IPS-NIHi11 (cell line): ENCODE results near the gene PAPSS2.
"Not testable (repeated sequence)": the region's sequence is repeated elsewhere in the genome, so short reads cannot be mapped to it uniquely, and the experiment has no call there.

Experiments used
- DNase-seq: peaks from one replicate; pipeline ENCODE4 v3.0.0; 2012; ENCODE audit warnings: mixed read lengths, low spot score

The PAPSS2 gene

DNA sequence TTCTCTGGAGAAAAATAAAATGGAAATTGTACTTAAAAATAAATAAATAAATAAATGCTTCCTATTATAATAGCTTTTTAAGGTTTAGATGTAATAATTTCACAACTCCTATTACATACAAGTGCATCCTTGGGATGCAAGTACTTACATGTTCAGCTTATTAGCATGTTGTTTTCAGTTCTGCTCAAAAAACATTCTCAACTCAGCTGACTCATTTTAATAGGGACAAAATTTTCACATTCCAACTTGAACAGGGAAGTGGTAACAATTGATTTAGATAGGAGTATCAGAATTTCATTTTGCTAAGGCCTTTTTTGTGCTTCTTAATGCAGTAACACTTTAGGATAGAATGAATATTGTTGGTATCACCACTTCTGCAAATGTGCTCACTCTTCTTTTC is 16.7 kb upstream of the PAPSS2 start:
- no peak for DNase-seq

GRCh38 chr10:87643920-87644319 is 15.8 kb upstream of the PAPSS2 start:
- no peak for DNase-seq

DNA sequence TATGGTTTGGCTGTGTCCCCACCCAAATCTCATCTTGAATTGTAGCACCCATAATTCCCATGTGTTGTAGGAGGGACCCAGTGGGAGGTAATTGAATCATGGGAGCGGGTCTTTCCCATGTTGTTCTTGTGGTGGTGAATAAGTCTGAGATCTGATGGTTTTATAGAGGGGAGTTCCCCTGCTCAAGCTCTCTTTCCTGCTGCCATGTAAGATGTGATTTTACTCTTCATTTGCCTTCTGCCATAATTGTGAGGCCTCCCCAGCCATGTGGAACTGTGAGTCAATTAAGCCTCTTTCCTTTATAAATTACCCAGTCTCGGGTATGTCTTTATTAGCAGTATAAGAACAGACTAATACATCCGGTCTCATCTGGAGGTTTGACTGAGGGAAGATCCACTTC is 15.2 kb upstream of the PAPSS2 start:
- not testable (repeated sequence) for DNase-seq

DNA sequence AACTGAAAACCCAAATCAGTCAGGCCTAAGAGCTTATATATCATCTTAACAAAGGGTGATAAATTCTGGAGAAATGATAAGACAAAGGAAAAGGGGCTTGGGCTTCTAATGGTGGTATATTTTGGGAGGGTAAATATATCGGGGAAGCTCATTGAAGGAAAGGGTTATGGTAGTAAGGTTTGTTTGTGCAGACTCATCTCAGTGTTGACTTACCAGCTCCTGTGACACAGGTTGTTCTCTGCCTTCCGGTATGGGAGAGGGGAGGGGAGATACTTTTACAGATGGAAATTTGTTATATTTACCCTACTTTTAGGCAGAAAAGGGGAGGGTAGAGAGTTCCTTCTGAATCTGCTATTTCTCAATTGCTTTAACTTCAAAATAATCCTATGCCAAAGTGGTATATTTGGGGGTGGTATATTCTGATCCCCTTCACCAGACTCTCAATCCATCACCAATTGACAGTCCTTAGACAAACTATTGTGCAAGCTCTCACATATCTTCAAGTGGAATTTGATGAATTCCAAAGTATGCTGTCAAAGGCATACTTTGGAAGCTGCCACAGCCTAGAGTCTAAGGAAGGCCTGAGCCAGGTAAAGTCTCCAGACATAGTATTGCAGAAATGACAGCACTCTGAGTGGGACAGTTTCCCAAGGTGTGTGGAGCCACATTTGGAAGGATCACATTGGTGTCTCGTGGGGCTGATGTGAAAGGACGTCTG is 13.3 kb upstream of the PAPSS2 start:
- no peak for DNase-seq

GRCh38 chr10:87646935-87647334 is 12.7 kb upstream of the PAPSS2 start:
- no peak for DNase-seq

DNA sequence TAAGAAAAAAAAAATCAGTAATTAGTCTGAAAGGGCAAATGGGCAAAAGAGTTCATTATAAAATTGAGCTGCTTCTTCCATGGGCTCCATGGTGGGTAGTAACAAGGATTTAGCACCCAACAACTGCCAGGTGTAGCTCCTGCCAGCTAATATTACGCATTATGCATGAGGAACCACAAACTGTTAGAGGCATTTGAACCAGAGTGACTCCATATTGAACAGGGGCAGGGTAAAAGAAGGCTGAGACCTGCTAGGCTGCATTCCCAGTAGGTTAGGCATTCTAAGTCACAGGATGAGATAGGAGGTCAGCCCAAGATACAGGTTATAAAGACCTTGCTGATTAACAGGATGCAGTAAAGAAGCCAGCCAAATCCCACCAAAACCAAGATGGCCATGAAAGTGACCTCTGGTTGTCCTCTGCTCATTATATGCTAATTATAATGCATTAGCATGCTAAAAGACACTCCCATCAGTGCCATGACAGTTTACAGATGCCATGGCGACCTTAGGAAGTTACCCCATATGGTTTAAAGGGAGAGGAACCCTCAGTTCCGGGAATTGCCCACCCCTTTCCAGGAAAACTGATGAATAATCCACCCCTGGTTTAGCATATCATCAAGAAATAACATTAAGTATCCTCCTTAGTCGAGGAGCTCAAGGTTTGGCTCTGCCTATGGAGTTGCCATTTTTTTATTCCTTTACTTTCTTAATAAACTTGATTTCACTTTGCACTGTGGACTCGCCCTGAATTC is 8.7 kb upstream of the PAPSS2 start:
- DNase-seq, result no peak

DNA sequence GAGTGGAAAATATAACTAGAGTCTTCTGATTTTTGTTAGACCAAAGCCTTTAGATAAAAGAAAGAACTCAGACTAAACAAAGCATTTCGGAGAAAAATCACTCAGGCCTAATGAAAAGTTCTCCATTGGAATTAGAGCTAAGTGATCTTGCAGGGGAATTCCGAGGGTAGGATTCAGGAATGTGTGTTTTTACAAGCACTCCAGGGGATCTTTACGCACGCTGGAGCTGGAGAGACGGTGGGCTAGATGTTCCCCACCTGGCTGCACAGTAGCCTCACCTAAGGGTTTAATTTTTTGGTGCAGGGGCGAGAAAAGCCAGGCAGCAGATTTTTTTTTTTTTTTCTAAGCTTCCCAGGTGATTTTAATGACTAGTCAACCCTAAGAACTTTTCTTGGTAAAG is 7.9 kb upstream of the PAPSS2 start:
- DNase-seq, result peak; percentile 62

- no peak for DNase-seq
Observed at GRCh38 chr10:87652261-87652660, 7.4 kb upstream of the PAPSS2 start.

- no peak for DNase-seq
Observed at GRCh38 chr10:87654212-87654611, 5.5 kb upstream of the PAPSS2 start.

DNA sequence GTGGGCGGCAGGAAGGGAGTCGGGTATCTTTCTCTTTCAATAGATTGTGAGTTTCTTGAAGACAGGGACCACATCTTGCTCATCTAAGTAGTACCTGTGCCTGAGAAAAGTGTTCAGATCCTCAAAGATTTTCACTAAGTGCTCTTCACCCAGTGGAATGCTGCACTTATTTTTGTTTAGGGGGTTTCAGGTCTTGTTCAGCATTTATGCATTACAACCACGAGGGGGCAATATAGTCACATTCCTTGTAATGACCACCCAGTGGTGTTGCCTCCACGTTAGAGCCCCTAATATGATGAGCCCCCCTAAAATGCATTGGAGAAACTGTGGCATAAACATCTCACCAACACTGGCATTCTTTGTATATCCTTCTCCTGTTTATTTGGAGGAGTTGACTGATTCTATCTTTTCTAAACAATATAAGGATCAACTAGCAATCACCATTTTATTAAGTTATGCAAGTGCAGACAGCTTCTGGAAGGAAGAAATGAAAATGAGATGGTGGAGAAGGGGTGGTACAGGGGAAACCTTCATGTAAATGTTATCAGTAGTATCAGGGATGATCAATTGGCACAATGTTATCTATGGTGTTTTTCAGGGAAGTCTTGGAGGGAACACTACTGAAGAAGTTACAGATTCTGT is 3.1 kb upstream of the PAPSS2 start:
- DNase-seq, result peak; percentile 69

DNA sequence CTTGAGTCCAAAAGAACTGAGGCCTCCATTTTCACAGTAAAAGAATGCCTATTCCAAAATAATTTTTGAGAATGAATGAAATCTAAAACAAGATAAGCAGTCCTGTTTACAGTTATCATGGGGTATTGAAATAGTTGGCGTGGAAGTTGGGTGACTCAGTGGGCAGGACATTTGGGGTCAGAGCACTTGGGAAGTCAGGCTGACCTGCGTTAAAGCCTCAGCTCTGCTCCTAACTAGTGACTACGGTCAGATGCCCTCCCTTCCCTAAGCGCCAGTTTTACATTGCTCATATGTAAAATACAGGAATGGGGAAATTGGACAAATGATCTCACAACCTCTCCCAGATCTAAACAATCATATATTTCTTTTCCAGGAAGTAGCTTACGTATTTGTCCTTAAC is 2.3 kb upstream of the PAPSS2 start:
- no peak for DNase-seq

DNA sequence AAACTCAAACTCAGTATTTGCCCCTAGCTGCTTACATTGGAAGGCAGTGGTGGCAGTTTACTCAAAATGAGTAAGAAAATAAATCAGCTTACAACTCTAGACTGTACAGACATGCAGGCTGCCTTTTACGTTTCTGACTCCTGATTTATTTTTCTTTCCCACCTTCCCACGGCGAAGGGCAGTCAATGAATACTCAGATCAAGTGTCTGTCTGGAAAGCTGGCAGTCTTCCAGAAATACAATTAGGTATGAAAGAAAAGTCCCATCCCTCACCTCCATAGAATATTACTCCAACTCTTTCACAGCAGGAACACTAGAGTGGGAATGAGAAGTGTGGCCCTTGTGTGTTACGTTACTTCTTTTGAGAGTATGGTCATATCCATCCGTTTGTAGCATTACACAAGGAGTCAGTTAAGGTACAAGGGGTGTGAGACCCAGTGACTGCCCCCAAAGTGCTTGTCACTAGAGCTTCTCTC is 1.3 kb upstream of the PAPSS2 start:
- DNase-seq, result no peak

- DNase-seq, result peak; percentile 57
Observed at GRCh38 chr10:87658858-87659555, 671 bp upstream of the PAPSS2 start.

DNA sequence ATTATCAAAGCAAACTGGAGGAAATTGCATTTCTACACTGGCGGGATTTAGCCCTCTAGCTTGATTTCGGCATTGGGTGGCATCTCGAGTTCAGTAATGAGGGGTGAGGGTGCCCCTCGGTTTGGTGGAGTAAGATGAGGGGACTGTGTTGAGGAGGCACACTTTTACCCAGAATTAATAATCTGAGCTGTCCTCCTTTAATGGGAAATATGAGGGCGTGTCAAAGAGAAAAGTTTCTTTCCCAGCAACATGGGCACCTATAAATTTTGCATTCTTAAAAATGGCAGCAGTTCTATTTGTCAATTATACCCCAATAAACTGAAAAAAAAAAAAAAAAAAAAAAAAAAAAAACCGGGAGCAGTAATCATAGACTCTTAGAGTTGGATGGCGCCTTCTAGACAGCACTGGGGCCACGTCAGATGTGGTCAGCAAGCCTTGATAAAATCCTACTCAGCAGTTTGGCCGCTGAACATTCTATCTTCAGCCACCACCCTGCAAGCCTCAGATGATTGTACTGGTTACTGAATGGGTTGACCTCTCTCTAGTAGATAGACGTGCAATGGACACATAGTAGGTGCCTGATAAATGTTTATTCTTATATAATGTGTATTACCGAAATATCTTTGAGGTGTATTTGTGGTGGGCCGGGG is 931 bp downstream of the PAPSS2 start:
- no peak for DNase-seq

- DNase-seq, result no peak
Observed at GRCh38 chr10:87661861-87662785, 2.4 kb downstream of the PAPSS2 start.

- DNase-seq, result no peak
Observed at GRCh38 chr10:87664276-87664701, 4.6 kb downstream of the PAPSS2 start.

DNA sequence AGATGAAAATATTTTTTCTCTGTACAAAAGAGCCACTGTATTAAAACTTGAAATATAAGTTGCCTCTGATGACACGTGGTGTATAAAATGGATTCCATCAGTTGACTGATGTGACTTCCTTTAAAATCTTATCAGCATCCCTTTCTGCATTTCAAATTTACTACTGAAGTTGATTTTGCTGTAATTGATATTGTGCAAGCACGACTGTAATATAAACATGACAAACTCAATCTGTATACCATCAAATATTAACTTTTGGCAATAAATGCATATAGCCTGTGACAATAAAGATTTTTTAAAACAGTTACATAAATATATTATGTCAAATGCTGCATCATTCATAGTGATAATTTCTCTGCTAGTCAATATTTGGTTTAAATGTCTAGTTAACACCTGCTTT is 7.8 kb downstream of the PAPSS2 start:
- DNase-seq, result no peak

GRCh38 chr10:87668324-87669074 is 8.8 kb downstream of the PAPSS2 start:
- DNase-seq, result no peak

DNA sequence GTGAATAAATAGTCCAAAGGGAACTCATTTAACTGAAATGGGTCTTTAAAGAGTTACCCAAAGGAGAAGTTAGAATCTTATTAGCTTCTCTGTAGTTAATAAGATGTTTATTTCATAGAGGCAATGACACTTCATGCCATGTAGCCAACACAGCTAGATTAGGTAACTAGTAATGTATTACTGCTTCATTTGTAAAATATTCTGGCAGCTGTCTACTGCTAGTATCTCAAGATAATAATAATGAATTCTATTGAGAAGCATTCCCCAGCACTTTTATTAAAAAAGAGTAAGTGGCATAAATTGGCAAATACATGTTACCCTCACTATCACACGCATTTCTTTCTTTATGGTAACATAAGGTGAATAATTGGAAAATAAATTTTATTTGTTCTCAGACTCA is 10.1 kb downstream of the PAPSS2 start:
- DNase-seq, result no peak

GRCh38 chr10:87670586-87670985 is 10.9 kb downstream of the PAPSS2 start:
- no peak for DNase-seq
